Putamen (tissue), 1 donor: ENCODE data around the gene ZW10.
"Not testable (repeated sequence)": the region's sequence is repeated elsewhere in the genome, so short reads cannot be mapped to it uniquely, and the experiment has no call there.

ENCODE experiments used
- DNase-seq: peaks from one replicate; pipeline ENCODE4 v3.0.0-alpha.2; 2016; ENCODE audit warnings: low spot score

ZW10 gene

DNA sequence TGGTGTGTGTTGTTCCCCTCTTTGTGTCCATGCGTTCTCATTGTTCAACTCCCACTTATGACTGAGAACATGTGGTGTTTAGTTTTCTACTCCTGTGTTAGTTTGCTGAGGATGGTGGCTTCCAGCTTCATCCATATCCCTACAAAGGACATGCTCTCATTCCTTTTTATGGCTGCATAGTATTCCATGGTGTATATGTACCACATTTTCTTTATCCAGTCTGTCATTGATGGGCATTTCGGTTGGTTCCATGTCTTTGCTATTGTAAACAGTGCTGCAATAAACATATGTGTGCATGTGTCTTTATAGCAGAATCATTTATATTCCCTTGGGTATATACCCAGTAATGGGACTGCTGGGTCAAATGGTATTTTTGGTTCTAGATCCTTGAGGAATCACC, 10.5 kb downstream of the ZW10 start:
- not testable (repeated sequence) for DNase-seq

DNA sequence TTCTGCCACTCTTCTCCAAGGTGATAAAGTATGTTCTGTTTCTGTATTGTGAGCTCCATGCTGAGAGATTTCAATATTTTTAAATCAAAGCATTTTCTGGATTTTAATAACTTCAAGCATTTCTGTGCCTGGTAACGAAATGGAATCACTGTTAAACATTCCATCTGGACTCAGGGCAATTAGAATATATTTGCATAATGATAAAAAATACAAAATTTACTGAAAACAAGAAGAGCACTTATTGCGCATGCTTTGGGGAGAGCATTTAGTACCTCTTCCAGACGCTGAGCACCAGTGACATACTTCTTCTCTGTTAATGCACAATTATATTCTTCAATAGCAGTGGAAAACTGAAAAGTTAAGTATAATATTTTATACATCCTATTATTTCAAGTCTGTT, 13.3 kb downstream of the ZW10 start:
- DNase-seq: no peak

DNA sequence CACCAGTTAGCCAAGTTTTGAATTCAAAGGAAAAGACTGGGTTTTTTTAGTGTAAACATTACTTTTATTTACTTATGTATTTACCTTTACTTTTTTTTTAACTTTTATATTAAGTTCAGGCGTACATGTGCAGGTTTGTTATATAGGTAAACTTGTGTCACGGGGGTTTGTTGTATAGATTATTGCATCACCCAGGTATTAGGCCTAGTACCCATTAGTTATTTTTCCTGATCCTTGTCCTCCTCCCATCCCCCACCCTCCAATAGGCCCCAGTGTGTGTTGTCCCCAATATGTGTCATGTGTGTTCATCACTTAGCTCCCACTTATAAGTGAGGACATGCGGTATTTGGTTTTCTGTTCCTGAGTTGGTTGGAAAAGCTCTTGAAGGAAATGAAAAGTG, 20.6 kb downstream of the ZW10 start:
- no peak for DNase-seq

DNA sequence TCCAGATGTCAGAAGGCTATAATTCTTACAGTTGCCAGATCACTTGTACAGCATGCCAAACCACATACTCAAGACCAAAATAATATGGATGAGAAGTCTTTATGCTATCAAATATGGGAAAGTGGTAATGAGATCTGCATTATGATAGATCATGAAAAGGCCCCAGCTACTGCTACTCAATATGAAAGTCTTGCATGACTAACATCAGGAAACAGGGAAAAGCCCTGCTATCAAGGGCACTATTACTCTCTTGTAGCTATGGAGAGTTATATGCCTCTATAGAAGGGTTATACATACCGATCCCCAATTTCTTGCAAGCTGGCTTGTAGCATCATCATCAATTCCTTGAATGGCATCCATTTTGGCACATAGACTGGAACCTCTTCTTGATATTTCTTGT, 37.2 kb downstream of the ZW10 start:
- DNase-seq: no peak

DNA sequence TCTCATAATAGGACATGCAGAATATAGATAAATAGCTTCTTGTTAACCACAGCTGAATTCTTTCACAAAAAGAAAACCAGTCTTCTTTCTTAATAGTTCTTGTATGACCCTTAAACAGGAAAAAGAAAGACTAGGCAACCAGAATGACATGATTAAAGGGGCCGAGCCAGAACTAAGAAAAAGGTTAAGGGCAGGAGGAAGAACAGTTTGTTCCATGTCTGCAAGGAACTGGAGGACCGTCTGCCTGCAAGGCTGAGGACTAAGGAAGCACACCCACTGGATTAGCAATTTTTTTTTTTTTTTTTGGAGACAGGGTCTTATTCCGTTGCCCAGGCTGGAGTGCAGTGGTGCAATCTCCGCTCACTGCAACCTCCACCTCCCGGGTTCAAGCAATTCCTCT, 41.4 kb downstream of the ZW10 start:
- no peak for DNase-seq

DNA sequence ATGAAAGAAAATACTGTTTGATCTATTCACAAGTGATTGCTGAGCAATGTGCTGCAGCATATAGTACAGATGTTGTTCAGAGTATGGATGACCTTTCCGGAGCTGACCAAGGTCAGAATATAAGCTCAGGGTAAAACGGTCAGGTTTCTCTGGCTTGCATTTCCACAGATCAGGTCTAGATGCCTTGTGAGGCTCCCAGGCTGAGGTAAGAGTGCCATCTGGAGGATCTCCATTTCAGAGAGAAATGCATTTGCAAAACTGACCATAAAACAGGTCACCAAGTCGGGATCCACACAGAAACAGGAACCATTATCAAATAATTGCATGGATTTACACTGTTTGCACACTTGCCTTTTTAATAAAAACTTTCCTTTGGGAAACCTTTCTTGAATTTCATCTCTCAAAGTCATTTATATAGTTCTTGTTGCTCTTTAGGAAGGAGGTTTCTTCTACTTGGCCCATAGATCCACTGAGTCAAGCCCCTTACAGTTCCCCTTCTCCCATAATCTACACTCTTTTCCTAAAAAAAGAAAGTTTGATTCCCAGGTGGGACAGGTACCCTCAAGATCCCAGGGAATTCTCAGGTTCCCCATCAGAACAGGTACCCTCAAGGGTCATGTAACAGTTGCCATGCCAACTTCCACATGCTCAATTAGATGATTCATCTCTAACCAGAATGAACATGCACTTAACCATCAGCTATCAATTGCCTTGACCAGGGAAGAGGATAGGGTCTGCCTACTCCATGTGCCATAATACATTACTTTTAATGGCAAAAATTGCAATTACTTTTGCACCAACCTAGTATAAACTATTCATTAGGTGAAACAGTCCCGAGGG, 42.4 kb downstream of the ZW10 start:
- peak; percentile 72 for DNase-seq

DNA sequence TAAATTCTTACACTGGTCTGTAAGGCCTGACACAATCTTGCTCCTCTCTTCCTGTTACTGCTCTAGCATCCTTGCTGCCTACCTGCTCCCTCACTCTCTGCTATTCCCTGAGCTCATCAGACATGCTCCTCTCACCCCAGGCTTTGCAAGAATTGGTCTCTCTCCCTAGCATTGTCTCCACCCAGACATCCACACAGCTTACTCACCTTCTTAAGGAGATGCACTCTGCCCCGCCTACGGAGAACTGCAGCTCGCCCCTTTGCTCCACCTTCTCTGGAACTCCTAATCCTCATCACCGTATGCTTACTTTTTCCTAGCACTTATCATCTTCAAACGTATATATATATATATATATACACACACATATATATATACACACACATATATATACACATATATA, 44.0 kb downstream of the ZW10 start:
- no peak for DNase-seq

DNA sequence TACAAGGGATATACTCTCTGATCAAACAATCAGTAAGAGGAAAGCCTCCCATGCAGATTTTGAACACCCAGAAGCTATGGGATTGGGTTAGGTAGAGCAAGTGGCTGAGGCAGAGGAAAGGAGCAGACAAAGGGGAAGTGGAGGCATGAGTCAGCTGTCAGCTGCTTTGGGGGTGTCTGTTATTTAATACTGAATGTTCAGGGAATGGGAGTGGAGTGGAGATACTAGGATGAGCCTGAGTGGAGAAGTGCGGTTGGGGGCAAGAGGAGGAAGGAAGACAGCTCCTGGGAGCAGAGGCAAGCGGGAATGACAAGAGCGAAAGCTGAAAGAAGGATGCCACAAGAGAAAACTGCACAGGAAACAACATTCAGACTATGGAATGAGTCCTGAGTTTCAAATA, 44.7 kb downstream of the ZW10 start:
- peak; percentile 59 for DNase-seq

DNA sequence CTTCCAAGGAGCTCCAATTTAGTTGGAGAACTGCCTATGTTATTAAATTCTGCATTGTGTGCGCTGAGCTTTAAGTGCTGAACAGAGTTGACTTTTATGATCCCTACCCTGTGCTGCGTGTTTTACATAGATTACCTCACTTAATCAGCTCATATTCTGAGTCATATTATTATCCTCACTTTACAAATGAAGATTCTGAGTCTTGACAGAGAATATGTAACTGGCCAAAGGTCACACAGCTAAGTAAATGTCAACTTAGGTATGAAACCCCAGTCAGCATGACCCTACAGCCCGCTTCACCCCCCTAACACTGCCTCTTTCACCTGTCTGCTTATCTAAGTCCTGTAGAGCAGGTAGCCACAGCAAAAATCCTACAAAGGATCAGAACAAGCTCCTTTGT, 47.6 kb downstream of the ZW10 start:
- DNase-seq: no peak

DNA sequence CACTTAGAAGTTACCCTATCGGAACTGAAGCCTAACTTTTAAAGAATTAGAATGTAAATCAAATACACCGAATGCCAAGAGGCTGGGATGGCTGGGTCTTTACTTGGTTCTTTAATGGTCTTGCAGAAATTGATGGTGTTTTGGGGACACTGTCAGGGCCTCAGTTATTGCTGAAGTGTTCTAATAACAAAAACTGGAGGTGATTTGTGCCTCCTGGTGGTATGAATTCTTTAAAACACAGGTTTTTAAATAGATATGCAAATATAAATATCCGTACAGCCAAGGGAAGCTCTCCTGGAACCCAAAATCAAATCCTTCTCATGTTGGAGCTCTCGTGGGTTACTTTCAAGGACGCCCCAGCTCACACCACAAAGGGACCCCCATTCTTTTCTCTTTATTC, 48.1 kb downstream of the ZW10 start:
- no peak for DNase-seq

DNA sequence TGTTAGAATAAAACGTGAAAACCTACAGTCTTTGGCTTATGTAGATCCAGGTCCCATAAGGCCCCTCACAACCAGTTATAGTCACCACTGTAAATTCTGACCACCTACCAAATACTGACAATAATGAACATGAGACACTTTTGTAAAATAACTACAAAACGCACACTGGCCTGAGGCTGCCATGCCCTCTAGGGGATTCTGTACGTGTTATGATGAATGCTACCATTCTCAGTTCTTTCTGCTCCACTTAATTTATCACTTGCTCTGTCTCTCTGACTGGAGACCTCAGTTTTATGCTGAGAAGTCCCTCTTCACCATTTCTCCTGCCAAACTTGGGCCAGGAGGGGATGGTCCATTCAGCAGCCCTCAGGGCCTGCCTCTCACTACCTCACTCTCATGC, 48.7 kb downstream of the ZW10 start:
- no peak for DNase-seq

DNA sequence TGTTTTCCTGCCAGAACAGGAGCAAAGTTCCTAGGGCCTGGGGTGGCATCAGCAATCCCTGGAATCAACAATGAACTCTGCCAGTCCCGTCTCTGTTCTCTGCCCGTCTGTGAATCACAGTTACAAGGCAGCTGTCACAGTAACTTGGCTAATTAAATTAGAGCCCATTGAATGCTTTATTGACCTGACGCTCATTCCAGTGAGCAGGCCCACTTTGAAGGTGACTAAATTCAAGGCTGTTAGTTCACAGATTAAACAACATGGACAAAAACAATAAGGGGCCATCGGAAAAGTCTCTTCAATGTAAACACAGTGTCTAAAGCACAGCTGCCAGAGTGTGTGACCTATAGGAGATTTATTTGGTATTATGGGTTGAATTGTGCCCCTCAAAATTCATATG, 49.7 kb downstream of the ZW10 start:
- DNase-seq: no peak

DNA sequence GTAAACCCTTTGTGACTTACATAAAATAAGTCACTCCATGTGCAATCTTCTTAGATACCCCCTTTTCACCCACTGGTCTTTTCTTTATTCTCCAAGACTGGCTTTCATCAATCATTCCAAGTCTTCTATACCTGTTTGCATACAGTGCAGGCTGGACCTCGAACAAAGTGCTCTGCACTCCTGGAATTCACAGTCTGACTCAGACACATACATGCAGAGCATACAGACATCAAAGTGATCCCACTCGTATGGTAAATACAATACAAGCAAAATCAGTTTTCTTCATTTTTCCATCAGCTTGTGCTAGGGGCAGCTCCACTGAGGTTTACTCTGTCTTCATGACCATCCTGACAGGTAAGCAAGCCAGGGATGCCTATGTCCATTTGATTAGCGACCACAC, 50.6 kb downstream of the ZW10 start:
- no peak for DNase-seq

DNA sequence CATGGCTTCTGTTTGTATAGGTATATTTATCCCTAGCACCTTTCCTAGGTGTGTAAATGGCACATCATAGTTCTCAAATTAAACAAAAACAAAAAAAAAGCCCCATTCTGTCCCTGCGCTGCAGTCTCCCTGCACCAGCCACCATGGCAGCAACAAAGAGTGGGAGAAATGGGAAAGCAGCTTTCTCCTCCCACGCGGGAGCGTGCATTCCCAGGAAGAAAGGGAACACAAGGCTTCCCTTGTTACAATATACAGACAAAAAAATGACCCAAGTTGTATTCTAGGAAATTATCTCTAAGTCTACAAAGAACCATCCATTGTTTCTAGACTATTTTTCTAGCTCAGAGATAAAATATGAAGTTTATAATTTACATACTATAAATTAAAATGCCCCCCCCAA, 51.3 kb downstream of the ZW10 start:
- DNase-seq: no peak

DNA sequence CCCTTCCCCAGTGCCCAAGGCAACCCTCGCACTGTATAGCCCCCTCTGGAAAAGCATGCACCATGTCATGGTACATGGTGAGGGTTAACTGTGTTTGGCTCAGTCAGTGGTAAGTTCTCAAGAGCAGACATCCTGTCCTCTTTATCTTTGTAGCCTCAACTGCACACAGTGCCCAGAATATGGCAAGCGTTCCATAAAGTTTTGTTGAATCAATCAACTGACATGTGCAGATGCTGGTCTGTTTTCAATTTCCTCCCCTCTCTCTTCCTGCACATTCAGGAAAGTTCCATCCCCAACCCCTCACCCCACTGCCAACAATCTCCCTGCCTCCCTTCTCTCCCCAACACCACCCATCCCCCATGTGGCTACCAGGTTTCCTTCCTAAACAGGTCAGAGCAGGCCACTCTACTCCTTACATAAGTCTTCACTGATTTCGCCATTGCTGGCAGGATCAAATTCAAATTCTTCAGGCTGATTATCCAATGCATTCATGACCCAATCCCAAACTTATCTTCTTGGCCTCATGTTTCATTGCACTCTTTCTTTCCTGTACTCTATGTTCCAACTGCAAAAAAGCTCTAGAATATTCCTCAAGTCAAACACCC, 51.9 kb downstream of the ZW10 start:
- no peak for DNase-seq

DNA sequence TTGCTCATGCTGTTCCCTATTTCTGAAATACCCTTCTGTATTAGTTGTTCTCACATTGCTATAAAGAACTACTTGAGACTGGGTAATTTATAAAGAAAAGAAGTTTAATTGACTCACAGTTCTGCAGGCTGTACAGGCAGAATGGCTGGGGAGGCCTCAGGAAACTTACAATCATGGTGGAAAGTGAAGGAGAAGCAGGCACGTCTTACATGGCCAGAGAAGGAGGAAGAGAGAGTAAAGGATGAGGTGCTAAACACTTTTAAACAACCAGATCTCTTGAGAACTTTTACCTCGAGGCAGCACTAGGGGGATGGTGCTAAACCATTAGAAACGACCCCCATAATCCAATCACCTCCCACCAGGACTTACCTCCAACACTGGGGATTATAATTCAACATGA, 53.0 kb downstream of the ZW10 start:
- not testable (repeated sequence) for DNase-seq

DNA sequence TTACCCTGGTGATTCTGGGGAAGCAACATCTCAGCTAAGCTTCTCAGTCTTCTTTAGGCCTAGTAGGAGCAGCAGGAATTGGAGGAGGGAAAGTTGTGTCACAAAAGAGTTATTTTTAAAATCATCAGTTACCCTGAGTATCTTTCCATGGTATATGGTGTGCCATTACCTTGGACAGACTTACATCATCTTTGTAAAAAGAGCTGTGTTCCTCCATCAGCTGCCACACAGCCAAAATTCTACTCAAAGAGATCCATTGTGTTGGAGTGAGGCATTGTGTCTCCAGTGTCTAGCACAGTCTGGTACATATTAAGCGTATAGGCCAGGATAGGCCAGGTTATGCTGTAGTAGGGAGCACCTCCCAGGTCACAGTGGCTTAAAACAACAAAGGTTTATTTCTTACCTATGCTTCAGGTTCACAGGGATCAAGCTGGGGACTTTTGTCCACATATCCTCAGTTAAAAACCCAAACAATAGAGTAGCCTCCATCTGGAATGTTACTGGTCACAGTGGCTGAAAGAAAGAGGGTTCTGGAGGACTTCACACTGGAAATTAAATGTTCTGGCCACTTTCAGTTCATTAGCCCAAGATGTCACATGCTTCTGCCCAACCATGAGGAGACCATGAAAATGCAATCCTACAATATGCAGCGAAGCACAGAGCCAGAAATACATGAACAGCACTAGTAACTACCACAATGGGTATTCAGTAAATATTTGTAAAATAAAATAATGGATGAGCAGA, 57.4 kb downstream of the ZW10 start:
- DNase-seq: peak; percentile 83

DNA sequence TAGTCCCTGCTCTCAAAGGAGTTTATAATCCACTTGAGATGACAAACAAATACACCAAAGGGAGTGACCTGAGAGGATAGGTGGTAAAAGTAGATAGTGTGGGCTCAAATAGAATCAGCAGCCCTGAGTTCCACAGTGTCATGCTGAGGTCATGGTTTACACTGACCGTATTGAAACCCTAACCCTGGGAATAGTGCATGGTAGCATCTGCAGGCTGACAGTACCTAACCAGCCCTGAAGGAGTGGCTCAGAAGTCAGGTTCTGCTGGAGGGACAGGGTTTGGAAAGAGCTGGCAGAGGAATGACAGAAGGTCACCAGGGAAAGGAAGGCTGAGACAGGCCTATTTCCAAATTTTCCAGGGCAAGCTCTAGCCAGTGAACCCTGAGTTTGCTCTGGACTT, 58.2 kb downstream of the ZW10 start:
- DNase-seq: no peak

DNA sequence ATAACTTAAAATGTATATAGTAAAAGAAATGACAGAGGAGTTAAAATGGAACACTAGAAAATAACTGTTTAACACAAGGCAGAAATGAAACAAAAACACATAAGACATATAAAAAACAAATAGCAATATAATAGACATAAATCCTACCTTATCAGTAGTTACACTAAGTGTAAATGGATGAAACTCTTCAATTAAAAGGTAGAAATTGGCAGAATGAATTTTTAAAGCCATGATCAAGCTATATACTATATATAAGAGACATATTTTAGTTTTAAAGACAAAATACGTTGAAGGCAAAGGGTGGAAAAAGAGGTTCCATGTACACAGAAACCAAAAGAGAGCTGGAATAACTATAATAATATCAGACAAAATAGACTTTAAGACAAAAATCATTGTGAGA, 62.5 kb downstream of the ZW10 start:
- DNase-seq: no peak

DNA sequence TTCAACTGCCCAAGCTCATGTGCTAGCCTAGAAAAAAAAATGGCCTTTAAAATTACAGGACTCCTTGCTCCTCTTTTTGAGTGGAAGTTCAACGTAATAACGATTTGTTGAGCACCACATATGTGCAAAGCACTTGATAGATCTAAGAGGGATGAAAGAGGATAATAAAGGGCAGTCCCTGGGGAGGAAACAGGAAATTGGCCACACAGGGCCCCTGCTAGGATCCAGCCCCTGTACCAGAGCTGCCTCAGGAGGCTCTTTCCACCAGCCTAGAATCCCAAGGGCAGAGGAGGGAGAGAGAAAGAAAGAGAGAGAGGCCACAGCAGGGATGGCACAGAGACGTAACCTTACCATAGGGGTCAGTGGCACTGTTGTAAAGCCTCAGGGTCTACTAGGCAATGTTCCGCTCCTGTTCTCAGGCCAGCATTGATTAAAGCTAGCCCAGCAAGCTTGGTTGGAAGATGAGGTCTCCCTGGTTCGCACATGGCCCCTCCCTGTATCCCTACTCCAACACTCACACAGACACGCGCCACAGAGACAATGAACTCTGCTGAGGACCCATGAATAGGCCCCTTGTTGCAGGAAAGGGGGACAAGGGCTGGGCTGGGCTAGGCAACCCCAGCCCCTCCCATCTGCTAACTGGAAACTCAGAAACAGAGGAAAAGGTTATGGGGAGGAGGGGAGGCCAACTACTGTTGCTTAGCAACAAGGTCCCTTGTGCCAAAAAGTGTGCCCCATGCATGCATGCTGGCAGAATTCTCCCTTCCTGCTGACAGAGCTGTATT, 67.4 kb downstream of the ZW10 start, which contains the start of gene TMPRSS5:
TMPRSS5 (minus strand) TSS at position 438 of the 785 bp plus-strand sequence; CDS start at position 354, 84 bp downstream.
- peak; percentile 96 for DNase-seq

DNA sequence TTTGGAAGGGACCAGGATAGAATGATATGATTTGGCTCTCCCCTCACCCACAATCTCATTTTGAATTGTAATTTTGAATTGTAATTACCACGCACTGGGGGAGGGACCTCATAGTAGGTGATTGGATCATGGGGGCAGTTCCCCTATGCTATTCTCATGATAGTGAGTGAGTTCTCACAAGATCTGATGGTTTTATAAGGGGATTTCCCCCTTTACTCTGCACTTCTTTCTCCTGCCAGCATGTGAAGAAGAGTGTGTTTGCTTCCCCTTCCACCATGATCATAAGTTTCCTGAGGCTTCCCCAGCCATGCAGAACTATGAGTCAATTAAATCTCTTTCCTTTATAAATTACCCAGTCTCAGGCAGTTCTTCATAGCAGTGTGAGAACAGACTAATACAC, 69.9 kb downstream of the ZW10 start:
- not testable (repeated sequence) for DNase-seq

DNA sequence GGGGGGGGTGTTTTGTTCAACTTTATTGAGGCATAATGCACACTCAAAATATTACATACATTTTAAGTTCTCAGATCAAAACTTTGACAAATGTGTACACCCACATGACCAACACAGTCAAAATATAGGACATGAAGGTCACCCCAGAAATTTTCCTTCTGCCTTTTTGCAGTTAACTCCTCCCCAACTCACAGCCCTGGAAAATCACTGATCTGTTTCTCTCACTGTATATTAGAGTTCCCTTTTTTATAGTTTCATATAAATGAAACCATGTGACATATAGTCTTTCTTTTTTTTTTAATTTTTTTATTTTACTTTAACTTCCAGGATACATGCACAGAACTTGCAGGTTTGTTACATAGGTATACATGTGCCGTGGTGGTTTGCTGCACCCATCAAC, 72.0 kb downstream of the ZW10 start:
- DNase-seq: no peak
